HCT116 (cell line): ENCODE results near the gene SYNPR.

Experiments
- CEBPB ChIP-seq: IDR thresholded peaks from 2 replicates; pipeline ENCODE4 v1.6.1; 2012; ENCODE audit warnings: low read depth
- CTCF ChIP-seq, 3 experiments: fragments of 200-600 bp in 1 of 3; sonication (generic) in 1 of 3; IDR thresholded peaks in 2 of 3; conservative IDR thresholded peaks in 1 of 3; 2 replicates each; pipeline ENCODE4 v1.5.1; 2012 to 2017; ENCODE audit warnings: low read depth in 2 of 3, low read length in 2 of 3, antibody characterized with exemption in 1 of 3, borderline replicate concordance in 1 of 3, control low read depth in 1 of 3, mild to moderate bottlenecking in 1 of 3, mixed read lengths in 1 of 3, mixed run types in 1 of 3, moderate library complexity in 1 of 3; ENCODE audit not compliant: insufficient read depth in 1 of 3
- EZH2 ChIP-seq: fragments of 200-600 bp; sonication (generic); IDR thresholded peaks from 2 replicates; pipeline ENCODE4 v1.6.1; 2017; ENCODE audit warnings: antibody characterized with exemption, mixed run types
- EZH2phosphoT487 ChIP-seq: fragments of 200-600 bp; IDR thresholded peaks from 2 replicates; pipeline ENCODE4 v1.6.1; 2018; ENCODE audit warnings: antibody characterized with exemption, borderline replicate concordance
- FOSL1 ChIP-seq: IDR thresholded peaks from 2 replicates; pipeline ENCODE4 v1.6.1; 2012; ENCODE audit warnings: low read depth
- JUND ChIP-seq: IDR thresholded peaks from 2 replicates; pipeline ENCODE4 v1.6.1; 2012
- POLR2A ChIP-seq: IDR thresholded peaks from 2 replicates; pipeline ENCODE4 v1.7.0; 2011; ENCODE audit warnings: borderline replicate concordance; ENCODE audit not compliant: insufficient read depth, insufficient read length; ENCODE audit errors: extremely low read depth
- POLR2AphosphoS5 ChIP-seq: IDR thresholded peaks from 2 replicates; pipeline ENCODE4 v1.6.1; 2011; ENCODE audit warnings: mild to moderate bottlenecking, low read depth, low read length, moderate library complexity
- SIN3A ChIP-seq: IDR thresholded peaks from 2 replicates; pipeline ENCODE4 v1.6.1; 2012; ENCODE audit warnings: low read depth
- SP1 ChIP-seq: IDR thresholded peaks from 2 replicates; pipeline ENCODE4 v1.6.1; 2012; ENCODE audit warnings: low read depth
- SRF ChIP-seq: IDR thresholded peaks from 2 replicates; pipeline ENCODE4 v1.6.1; 2012; ENCODE audit warnings: low read depth
- TF ChIP-seq, protein P1 (sequence below): IDR thresholded peaks from 2 replicates; pipeline ENCODE4 v1.6.1; 2012

DNA sequence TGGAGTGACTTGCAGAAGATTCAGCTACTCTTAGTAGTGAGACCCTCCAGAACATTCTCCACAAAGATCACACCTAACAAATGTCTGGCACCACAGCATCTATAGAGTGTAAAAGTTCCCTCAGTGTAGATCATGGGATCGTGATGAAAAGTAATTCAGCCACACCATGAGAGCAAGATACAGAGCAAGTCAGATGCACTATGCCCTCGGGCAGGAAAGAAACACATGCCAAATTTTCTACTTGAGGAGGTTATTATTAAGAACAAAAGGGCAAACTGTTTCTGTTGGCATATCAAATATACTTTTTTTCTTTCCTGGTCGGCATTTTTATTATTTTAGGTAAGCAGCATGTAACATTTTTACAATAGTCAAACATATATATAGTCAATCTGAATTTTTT is 329.6 kb downstream of the SYNPR start:
- TF ChIP-seq POLR2A, result no peak
- no peak for TF ChIP-seq CTCF (IDR thresholded peaks at IDR 0.05 in 2 of 3, conservative IDR thresholded peaks at IDR 0.05 in 1 of 3; ENCODE audit: borderline replicate concordance in 1 of 3, insufficient read depth in 1 of 3, low read depth in 2 of 3, low read length in 2 of 3)
- no peak for TF ChIP-seq EZH2
- TF ChIP-seq SP1, result no peak
- no peak for TF ChIP-seq JUND
- TF ChIP-seq FOSL1, result no peak
- TF ChIP-seq POLR2AphosphoS5, result no peak
- no peak for TF ChIP-seq SIN3A
- TF ChIP-seq, protein P1, sequence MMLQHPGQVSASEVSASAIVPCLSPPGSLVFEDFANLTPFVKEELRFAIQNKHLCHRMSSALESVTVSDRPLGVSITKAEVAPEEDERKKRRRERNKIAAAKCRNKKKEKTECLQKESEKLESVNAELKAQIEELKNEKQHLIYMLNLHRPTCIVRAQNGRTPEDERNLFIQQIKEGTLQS, result no peak
- no peak for TF ChIP-seq EZH2phosphoT487
- no peak for TF ChIP-seq CEBPB
- TF ChIP-seq SRF, result no peak
